ENCODE results near the gene TIAM2.
A peak's percentile ranks its signal among the peaks of the same experiment; 100 is the strongest.

TIAM2 gene

GRCh38 chr6:155001482-155001881 is 6.4 kb downstream of the TIAM2 start:
- no peak for TF ChIP-seq CTCF (conservative IDR thresholded peaks at IDR 0.05; ENCODE audit: low read length)
- H3K4me3 ChIP-seq (ENCODE audit: low read length): no peak overlapping the region
- peak; percentile 37 for DNase-seq (ENCODE audit: low read depth)

- DNase-seq (ENCODE audit: low read depth): no peak
- H3K4me3 ChIP-seq (ENCODE audit: low read length): no peak overlapping the region
- TF ChIP-seq CTCF (conservative IDR thresholded peaks at IDR 0.05; ENCODE audit: low read length): no peak
These were observed 6.8 kb downstream of the TIAM2 start for GRCh38 chr6:155001934-155002333.

GRCh38 chr6:155003476-155003875 is 8.4 kb downstream of the TIAM2 start:
- no peak for TF ChIP-seq CTCF (conservative IDR thresholded peaks at IDR 0.05; ENCODE audit: low read length)
- no peak for DNase-seq (ENCODE audit: low read depth)
- H3K4me3 ChIP-seq (ENCODE audit: low read length): no peak overlapping the region

- TF ChIP-seq CTCF (conservative IDR thresholded peaks at IDR 0.05; ENCODE audit: low read length): no peak
- DNase-seq (ENCODE audit: low read depth): no peak
- H3K4me3 ChIP-seq (ENCODE audit: low read length): no peak overlapping the region
These were observed 8.9 kb downstream of the TIAM2 start for GRCh38 chr6:155004017-155004416.

- TF ChIP-seq CTCF (conservative IDR thresholded peaks at IDR 0.05; ENCODE audit: low read length): no peak
- no peak for DNase-seq (ENCODE audit: low read depth)
- H3K4me3 ChIP-seq (ENCODE audit: low read length): no peak overlapping the region
These were observed 9.7 kb downstream of the TIAM2 start for GRCh38 chr6:155004576-155005372.

GRCh38 chr6:155008625-155009024 is 13.5 kb downstream of the TIAM2 start:
- no peak overlapping the region for H3K4me3 ChIP-seq (ENCODE audit: low read length)
- no peak for TF ChIP-seq CTCF (conservative IDR thresholded peaks at IDR 0.05; ENCODE audit: low read length)

GRCh38 chr6:155010940-155011339 is 15.8 kb downstream of the TIAM2 start:
- no peak overlapping the region for H3K4me3 ChIP-seq (ENCODE audit: low read length)
- peak; percentile 40 for DNase-seq (ENCODE audit: low read depth)
- no peak for TF ChIP-seq CTCF (conservative IDR thresholded peaks at IDR 0.05; ENCODE audit: low read length)

More at GRCh38 chr6:155008625-155009024, 13.5 kb downstream of the TIAM2 start:
- no peak for DNase-seq (ENCODE audit: low read depth)
